CD4-positive, alpha-beta T cell treated with Interleukin-10 for 1 hour (primary cell): ENCODE measurements around the gene COBLL1.

Source experiments
- DNase-seq: peaks from one replicate; pipeline ENCODE4 v3.0.0-alpha.2; 2020

COBLL1 gene

GRCh38 chr2:164675687-164676086 lies 165.9 kb downstream of the COBLL1 start:
- DNase-seq: no peak

DNA sequence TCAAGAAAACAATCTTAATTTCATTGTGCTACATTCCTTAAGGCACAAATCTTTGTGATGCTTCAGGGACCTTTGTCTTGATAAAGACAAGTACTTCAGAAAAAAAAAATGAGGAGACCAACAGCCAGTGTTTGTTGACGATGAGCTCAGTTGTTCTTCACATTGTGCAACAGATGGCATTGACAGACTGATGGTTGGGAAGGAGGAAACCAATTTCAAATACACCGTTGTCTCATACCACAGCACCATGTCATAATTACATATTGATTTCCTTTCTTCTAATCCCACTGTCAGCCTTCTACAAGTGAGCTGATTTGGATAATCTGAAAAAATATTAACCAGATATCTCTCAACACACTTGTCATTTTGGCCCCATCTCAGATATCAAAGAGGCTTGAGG lies 166.6 kb downstream of the COBLL1 start:
- no peak for DNase-seq

DNA sequence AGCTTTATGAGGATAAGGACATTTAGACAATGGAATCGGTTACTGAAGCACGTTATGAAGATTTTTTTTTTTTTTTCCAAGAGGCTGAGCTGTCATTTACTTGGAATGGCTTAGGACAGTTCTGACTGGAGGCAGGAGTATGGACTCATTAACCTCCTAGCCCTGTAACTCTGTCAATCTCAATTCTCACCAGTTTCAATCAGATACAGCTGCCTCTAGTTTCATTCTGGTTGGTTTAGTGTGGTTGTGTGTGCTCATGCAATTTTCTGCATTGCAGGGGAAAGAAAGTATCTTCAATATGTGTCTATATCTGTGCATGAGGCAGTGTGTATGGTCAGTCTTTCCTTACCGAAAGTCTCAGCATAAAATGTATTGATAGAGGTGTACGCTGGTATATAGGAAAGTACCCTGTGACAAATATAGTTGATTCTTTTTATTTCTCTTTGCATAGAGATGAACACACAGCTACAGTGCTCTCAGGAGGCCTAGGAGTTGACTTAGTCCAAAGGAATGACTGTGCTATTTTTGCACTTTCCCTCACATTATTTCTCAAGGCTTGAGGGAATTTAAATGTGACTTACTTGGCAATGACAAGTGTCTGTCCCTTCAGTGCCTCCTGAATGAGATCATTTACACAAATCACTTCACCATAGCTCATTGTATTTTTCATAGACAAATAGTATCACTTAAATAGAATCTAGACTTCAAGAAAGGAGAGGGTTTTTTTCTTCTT lies 169.8 kb downstream of the COBLL1 start:
- no peak for DNase-seq

GRCh38 chr2:164669291-164669690 lies 172.3 kb downstream of the COBLL1 start:
- DNase-seq: no peak

GRCh38 chr2:164667566-164667965 lies 174.1 kb downstream of the COBLL1 start:
- no peak for DNase-seq

- no peak for DNase-seq
Measured at GRCh38 chr2:164664070-164664469, 177.6 kb downstream of the COBLL1 start.

- DNase-seq: no peak
Measured at GRCh38 chr2:164662868-164663631, 178.6 kb downstream of the COBLL1 start.

DNA sequence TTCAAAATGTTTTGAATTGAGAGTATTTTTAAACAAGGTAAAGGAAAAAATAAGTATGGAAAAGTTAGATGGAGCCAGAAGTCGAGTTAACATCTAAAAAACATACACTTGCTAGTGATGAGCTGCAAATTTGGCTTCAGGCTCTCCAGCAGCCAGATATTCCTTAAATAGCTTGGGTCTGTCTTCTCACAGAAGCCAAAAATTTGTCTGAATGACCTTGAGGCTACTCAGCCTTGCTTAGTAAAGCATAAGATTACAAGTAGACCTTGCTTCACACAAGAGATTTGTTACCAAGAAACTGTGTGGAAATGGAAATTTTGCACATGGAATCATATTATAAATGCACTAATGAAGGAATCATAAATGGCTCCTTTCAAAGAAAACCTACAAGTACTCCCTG lies 179.6 kb downstream of the COBLL1 start:
- no peak for DNase-seq

- no peak for DNase-seq
Measured at GRCh38 chr2:164661349-164661748, 180.3 kb downstream of the COBLL1 start.

DNA sequence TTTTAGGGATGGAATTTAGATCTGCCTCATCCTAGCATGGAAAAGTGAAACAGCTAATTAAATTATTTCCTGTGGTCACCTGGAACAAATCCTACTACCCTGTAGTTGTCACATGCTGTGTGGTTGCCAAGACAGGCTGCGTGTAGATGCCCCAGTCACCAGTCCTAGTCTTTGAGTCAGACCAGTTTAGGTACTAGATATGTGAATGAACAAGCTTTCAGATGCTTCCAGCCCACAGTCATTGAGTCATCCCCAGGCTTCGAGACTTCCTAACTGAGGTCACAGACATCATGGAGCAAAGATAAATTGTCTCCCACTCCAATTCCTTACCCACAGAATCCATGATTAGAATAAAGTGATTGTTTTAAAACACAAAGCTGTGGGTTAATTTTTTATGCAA lies 184.5 kb downstream of the COBLL1 start:
- DNase-seq: no peak

- no peak for DNase-seq
Measured at GRCh38 chr2:164655750-164656149, 185.9 kb downstream of the COBLL1 start.

- no peak for DNase-seq
Measured at GRCh38 chr2:164655336-164655735, 186.3 kb downstream of the COBLL1 start.

DNA sequence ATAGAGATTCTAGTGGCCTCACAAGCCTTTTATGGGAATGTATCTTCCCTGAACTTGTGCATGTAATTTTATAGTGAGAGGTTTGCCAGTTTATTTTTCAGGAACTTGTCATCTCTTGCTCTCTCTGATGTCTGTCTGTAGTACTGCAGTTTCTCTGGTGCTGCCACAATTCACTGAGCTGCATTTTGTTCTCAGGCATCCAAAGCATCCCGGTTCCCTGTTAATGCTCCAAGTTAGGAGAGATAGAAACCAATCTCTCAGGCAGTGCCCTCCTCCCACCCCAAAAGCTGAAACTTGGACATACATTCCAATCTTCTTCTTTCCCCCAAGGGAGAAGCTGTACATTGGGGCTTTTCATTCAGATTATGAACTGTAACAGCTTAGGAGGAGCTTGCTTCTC lies 190.3 kb downstream of the COBLL1 start:
- DNase-seq: no peak

- no peak for DNase-seq
Measured at GRCh38 chr2:164644036-164644700, 197.5 kb downstream of the COBLL1 start.

DNA sequence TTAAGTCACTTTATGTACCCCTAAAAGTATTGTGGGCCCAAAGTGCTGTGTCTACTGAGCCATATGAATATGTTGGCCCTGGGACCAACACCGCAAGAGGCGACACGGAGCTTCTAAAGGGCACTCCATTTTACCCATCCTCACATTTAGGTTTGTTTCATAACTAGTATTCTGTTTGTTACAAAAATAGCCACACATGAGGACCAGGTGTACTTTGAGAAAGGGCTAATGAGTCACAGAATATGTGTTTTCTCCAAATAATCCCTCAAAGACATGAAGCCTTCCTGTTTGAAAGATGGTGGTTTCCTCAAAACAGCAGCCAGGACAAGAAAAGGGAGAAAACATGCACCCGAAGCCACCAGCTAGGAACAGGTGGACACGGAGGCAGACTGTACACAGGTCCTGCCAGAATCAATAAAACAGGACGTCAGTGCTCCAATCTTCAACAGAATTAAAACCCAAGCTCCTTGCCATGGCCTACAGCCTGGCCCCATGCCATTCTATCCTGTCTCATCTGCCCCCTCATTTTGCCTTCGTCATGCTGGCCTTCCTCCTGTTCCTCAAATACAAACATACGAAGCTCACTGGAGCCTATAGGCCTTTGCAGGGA lies 198.6 kb downstream of the COBLL1 start:
- no peak for DNase-seq

DNA sequence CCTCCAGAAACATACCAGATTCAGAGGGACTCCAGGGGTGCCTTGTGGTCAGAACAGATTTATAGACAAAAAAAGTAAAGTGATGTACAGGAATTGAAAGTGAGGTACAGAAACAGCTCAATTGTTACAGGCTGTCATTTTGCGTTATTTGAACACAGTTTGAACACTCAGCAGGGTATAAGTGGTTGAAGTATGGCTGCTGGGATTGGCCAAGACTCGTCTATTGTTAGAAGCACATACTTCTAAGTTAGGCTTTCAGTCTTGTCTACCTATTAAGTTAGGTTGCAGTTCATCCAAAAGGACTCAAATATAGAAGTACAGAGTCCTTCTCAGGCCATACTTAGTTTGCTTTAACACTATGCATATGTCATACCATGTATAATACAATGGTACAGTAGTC lies 199.4 kb downstream of the COBLL1 start:
- no peak for DNase-seq
